HepG2 (cell line): ENCODE data around the gene INTS4. TPM values are rescaled to one million over a fixed set of nuclear protein-coding genes. Genes with fewer than 3 reads are reported as not detected.

Source experiments
- AGO2 ChIP-seq: fragments of 200-400 bp; formaldehyde crosslinking; optimal IDR thresholded peaks from 2 replicates; pipeline ENCODE3; 2017; ENCODE audit warnings: mild to moderate bottlenecking, low read depth, low read length, moderate library complexity
- GATAD1 ChIP-seq: IDR thresholded peaks from 2 replicates; pipeline ENCODE4 v1.6.1; 2016; ENCODE audit warnings: missing genetic modification reagents, missing compliant biosample characterization
- GRHL1 ChIP-seq: sonication (generic); formaldehyde crosslinking; conservative IDR thresholded peaks from 2 replicates; pipeline ENCODE4 v1.8.0; 2022; ENCODE audit warnings: missing genetic modification reagents
- IKZF5 ChIP-seq: IDR thresholded peaks from 2 replicates; pipeline ENCODE4 v1.6.1; 2018; ENCODE audit warnings: missing genetic modification reagents, mild to moderate bottlenecking, missing compliant biosample characterization
- MIXL1 ChIP-seq: IDR thresholded peaks from 2 replicates; pipeline ENCODE4 v1.6.1; 2016
- ZKSCAN8 ChIP-seq: IDR thresholded peaks from 2 replicates; pipeline ENCODE4 v1.6.1; 2016; ENCODE audit warnings: borderline replicate concordance, missing genetic modification reagents, missing compliant biosample characterization
- ZNF432 ChIP-seq: sonication (generic); formaldehyde crosslinking; IDR thresholded peaks from 2 replicates; pipeline ENCODE4 v1.5.0; 2020; ENCODE audit warnings: missing genetic modification reagents, mild to moderate bottlenecking, borderline replicate concordance
- ZNF670 ChIP-seq: sonication (generic); formaldehyde crosslinking; IDR thresholded peaks from 2 replicates; pipeline ENCODE4 v1.8.0; 2022; ENCODE audit warnings: mild to moderate bottlenecking, missing genetic modification reagents, borderline replicate concordance
- ZNF709 ChIP-seq: sonication (generic); formaldehyde crosslinking; IDR thresholded peaks from 2 replicates; pipeline ENCODE4 v1.5.0; 2020; ENCODE audit warnings: mild to moderate bottlenecking, missing genetic modification reagents
- ZSCAN30 ChIP-seq: sonication (generic); formaldehyde crosslinking; IDR thresholded peaks from 2 replicates; pipeline ENCODE4 v1.5.0; 2020; ENCODE audit warnings: mild to moderate bottlenecking, missing genetic modification reagents
- ZSCAN5A ChIP-seq: sonication (generic); formaldehyde crosslinking; IDR thresholded peaks from 2 replicates; pipeline ENCODE4 v1.8.0; 2022; ENCODE audit warnings: mild to moderate bottlenecking, missing genetic modification reagents, borderline replicate concordance
- ZSCAN9 ChIP-seq: IDR thresholded peaks from 2 replicates; pipeline ENCODE4 v1.6.1; 2016; ENCODE audit warnings: borderline replicate concordance
- polyA plus RNA-seq, 8 experiments: library from polyadenylated mRNA; depleted of rRNA in 3 of 8; stranded (reverse) in 7 of 8; unstranded in 1 of 8; fragments of >200 nt; fragmentation: Illumina TruSeq in 4 of 8; extraction: Trizol in 4 of 8; gene quantifications; 2 replicates each; pipeline versions ENCODE4 v1.2.1 to v1.2.3, GENCODE V29; 2011 to 2016; ENCODE audit warnings: low read depth in 4 of 8, missing spikeins in 1 of 8, mixed read lengths in 1 of 8; ENCODE audit not compliant: insufficient read depth in 1 of 8
- total RNA-seq, 5 experiments: library from RNA; depleted of rRNA; stranded (reverse); fragments of >200 nt; fragmentation: Illumina TruSeq; extraction: Trizol; gene quantifications; 2 replicates each; pipeline ENCODE4 v1.2.3, GENCODE V29; 2016; ENCODE audit warnings: low read depth in 1 of 5
- TF ChIP-seq, protein P1 (sequence below): sonication (generic); formaldehyde crosslinking; IDR thresholded peaks from 2 replicates; pipeline ENCODE4 v1.8.1; 2023; ENCODE audit warnings: missing genetic modification reagents, inconsistent platforms, borderline replicate concordance
- TF ChIP-seq, protein P2 (sequence below): sonication (generic); formaldehyde crosslinking; IDR thresholded peaks from 2 replicates; pipeline ENCODE4 v1.4.0; 2020; ENCODE audit warnings: missing genetic modification reagents
- TF ChIP-seq, protein P3 (sequence below): sonication (generic); formaldehyde crosslinking; IDR thresholded peaks from 2 replicates; pipeline ENCODE4 v1.5.0; 2020; ENCODE audit warnings: mild to moderate bottlenecking, missing genetic modification reagents

The INTS4 gene
- total and polyA plus RNA-seq, 2 of the 13 experiments (the other 11 are each of a cell fraction or from before 2014, with no cell fraction given), result 37.3 to 44.8 TPM

GRCh38 chr11:77994434-77995362, at the start of gene INTS4 (continued):
- TF ChIP-seq ZNF670 (CRISPR knock-in tag) (no peak; the same call in 1 of the 2 replicates), ZSCAN5A (peak; percentile 57; the same call in 1 of the 2 replicates), GATAD1 (CRISPR knock-in tag) (peak; percentile 94), IKZF5 (peak; percentile 88), MIXL1 (CRISPR knock-in tag) (peak; percentile 81), GRHL1 (CRISPR knock-in tag) (no peak), ZNF432 (CRISPR knock-in tag) (no peak), ZNF709 (CRISPR knock-in tag) (no peak), AGO2 (no peak), ZKSCAN8 (no peak; the same call in 1 of the 2 replicates), ZSCAN9 (CRISPR knock-in tag) (peak; percentile 91), ZSCAN30 (no peak)
- TF ChIP-seq, protein P1, sequence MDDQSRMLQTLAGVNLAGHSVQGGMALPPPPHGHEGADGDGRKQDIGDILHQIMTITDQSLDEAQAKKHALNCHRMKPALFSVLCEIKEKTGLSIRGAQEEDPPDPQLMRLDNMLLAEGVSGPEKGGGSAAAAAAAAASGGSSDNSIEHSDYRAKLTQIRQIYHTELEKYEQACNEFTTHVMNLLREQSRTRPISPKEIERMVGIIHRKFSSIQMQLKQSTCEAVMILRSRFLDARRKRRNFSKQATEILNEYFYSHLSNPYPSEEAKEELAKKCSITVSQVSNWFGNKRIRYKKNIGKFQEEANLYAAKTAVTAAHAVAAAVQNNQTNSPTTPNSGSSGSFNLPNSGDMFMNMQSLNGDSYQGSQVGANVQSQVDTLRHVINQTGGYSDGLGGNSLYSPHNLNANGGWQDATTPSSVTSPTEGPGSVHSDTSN (CRISPR knock-in tag), result no peak
- TF ChIP-seq, protein P2, sequence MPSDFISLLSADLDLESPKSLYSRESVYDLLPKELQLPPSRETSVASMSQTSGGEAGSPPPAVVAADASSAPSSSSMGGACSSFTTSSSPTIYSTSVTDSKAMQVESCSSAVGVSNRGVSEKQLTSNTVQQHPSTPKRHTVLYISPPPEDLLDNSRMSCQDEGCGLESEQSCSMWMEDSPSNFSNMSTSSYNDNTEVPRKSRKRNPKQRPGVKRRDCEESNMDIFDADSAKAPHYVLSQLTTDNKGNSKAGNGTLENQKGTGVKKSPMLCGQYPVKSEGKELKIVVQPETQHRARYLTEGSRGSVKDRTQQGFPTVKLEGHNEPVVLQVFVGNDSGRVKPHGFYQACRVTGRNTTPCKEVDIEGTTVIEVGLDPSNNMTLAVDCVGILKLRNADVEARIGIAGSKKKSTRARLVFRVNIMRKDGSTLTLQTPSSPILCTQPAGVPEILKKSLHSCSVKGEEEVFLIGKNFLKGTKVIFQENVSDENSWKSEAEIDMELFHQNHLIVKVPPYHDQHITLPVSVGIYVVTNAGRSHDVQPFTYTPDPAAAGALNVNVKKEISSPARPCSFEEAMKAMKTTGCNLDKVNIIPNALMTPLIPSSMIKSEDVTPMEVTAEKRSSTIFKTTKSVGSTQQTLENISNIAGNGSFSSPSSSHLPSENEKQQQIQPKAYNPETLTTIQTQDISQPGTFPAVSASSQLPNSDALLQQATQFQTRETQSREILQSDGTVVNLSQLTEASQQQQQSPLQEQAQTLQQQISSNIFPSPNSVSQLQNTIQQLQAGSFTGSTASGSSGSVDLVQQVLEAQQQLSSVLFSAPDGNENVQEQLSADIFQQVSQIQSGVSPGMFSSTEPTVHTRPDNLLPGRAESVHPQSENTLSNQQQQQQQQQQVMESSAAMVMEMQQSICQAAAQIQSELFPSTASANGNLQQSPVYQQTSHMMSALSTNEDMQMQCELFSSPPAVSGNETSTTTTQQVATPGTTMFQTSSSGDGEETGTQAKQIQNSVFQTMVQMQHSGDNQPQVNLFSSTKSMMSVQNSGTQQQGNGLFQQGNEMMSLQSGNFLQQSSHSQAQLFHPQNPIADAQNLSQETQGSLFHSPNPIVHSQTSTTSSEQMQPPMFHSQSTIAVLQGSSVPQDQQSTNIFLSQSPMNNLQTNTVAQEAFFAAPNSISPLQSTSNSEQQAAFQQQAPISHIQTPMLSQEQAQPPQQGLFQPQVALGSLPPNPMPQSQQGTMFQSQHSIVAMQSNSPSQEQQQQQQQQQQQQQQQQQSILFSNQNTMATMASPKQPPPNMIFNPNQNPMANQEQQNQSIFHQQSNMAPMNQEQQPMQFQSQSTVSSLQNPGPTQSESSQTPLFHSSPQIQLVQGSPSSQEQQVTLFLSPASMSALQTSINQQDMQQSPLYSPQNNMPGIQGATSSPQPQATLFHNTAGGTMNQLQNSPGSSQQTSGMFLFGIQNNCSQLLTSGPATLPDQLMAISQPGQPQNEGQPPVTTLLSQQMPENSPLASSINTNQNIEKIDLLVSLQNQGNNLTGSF (CRISPR knock-in tag), result no peak
- TF ChIP-seq, protein P3, sequence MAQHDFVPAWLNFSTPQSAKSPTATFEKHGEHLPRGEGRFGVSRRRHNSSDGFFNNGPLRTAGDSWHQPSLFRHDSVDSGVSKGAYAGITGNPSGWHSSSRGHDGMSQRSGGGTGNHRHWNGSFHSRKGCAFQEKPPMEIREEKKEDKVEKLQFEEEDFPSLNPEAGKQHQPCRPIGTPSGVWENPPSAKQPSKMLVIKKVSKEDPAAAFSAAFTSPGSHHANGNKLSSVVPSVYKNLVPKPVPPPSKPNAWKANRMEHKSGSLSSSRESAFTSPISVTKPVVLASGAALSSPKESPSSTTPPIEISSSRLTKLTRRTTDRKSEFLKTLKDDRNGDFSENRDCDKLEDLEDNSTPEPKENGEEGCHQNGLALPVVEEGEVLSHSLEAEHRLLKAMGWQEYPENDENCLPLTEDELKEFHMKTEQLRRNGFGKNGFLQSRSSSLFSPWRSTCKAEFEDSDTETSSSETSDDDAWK, result no peak
